CD14-positive monocyte (primary cell): ENCODE data around the gene CACNA1S. TPM values are rescaled to one million over a fixed set of nuclear protein-coding genes. Genes with fewer than 3 reads are reported as not detected.

Experiments used
- DNase-seq, 3 donors: peaks; one replicate each; pipeline ENCODE4 v3.0.0-alpha.2; 2011 to 2022
- H2AFZ ChIP-seq: 2 replicates; pipeline ENCODE4 v1.6.0; 2012; ENCODE audit warnings: mild to moderate bottlenecking, low read depth, low read length, inconsistent platforms; ENCODE audit not compliant: insufficient read depth, poor library complexity, severe bottlenecking
- H3K27ac ChIP-seq, 2 donors: 1 replicate in 1 of 2; 2 replicates in 1 of 2; pipeline ENCODE4 v1.5.1; 2012 to 2013; ENCODE audit warnings: low read length in 2 of 2, control low read depth in 1 of 2, inconsistent platforms in 1 of 2, low read depth in 1 of 2, mild to moderate bottlenecking in 1 of 2
- H3K27me3 ChIP-seq, 2 donors: one replicate each; pipeline versions ENCODE4 v1.6.0 to v1.6.1; 2011 to 2013; ENCODE audit warnings: low read length in 2 of 2; ENCODE audit not compliant: control insufficient read depth in 2 of 2, insufficient read depth in 2 of 2
- H3K36me3 ChIP-seq, 2 donors: replicated peaks in 1 of 2; 1 replicate in 1 of 2; 2 replicates in 1 of 2; pipeline versions ENCODE4 v1.5.1 to v1.6.1; 2012 to 2013; ENCODE audit warnings: low read length in 2 of 2, control low read depth in 1 of 2, inconsistent platforms in 1 of 2, mild to moderate bottlenecking in 1 of 2; ENCODE audit not compliant: insufficient read depth in 2 of 2, control insufficient read depth in 1 of 2
- H3K4me1 ChIP-seq, 2 donors: 1 replicate in 1 of 2; 2 replicates in 1 of 2; pipeline versions ENCODE4 v1.5.1 to v1.6.1; 2012 to 2013; ENCODE audit warnings: low read length in 2 of 2, control low read depth in 1 of 2, inconsistent platforms in 1 of 2, mild to moderate bottlenecking in 1 of 2, moderate library complexity in 1 of 2; ENCODE audit not compliant: insufficient read depth in 2 of 2, control insufficient read depth in 1 of 2
- H3K4me2 ChIP-seq: replicated peaks from 2 replicates; pipeline ENCODE3; 2012; ENCODE audit warnings: low read length, moderate library complexity, mild to moderate bottlenecking; ENCODE audit not compliant: poor library complexity, severe bottlenecking; ENCODE audit errors: extremely low read depth
- H3K4me3 ChIP-seq, 3 experiments: fragments of 200-600 bp in 1 of 3; sonication (generic) in 1 of 3; replicated peaks in 1 of 3; 1 replicate in 2 of 3; 2 replicates in 1 of 3; pipeline ENCODE4 v1.5.1; 2011 to 2013; ENCODE audit warnings: low read length in 3 of 3, mild to moderate bottlenecking in 3 of 3, control low read depth in 2 of 3, low read depth in 2 of 3, inconsistent platforms in 1 of 3, moderate library complexity in 1 of 3
- H3K79me2 ChIP-seq: 2 replicates; pipeline ENCODE4 v1.6.0; 2012; ENCODE audit warnings: mild to moderate bottlenecking, control low read depth, inconsistent platforms, low read length, moderate library complexity; ENCODE audit not compliant: insufficient read depth
- H3K9ac ChIP-seq: 2 replicates; pipeline ENCODE4 v1.6.0; 2017; ENCODE audit warnings: low read length, mild to moderate bottlenecking; ENCODE audit not compliant: insufficient read depth, poor library complexity, severe bottlenecking
- H3K9me3 ChIP-seq, 2 donors: replicated peaks in 1 of 2; 1 replicate in 1 of 2; 2 replicates in 1 of 2; pipeline versions ENCODE4 v1.5.1 to v1.6.1; 2012 to 2013; ENCODE audit warnings: low read length in 2 of 2, control low read depth in 1 of 2; ENCODE audit not compliant: control insufficient read depth in 1 of 2, insufficient read depth in 1 of 2
- H4K20me1 ChIP-seq: 2 replicates; pipeline ENCODE4 v1.6.0; 2012; ENCODE audit warnings: mild to moderate bottlenecking, low read length, control low read depth, moderate library complexity; ENCODE audit not compliant: insufficient read depth
- H3K27ac Mint-ChIP-seq, 7 donors: one replicate each; pipeline ENCODE4 v1.8.0; 2020; ENCODE audit warnings: mild to moderate bottlenecking in 7 of 7, mixed read lengths in 7 of 7, moderate library complexity in 6 of 7, inconsistent platforms in 2 of 7
- H3K27me3 Mint-ChIP-seq, 3 donors: one replicate each; pipeline ENCODE4 v1.8.0; 2021 to 2022; ENCODE audit warnings: low read depth in 3 of 3, mild to moderate bottlenecking in 3 of 3, mixed read lengths in 3 of 3, moderate library complexity in 3 of 3, inconsistent platforms in 1 of 3
- H3K36me3 Mint-ChIP-seq, 2 donors: one replicate each; pipeline ENCODE4 v1.8.0; 2020; ENCODE audit warnings: mixed read lengths in 2 of 2, inconsistent platforms in 1 of 2, mild to moderate bottlenecking in 1 of 2
- H3K4me1 Mint-ChIP-seq: one replicate; pipeline ENCODE4 v1.8.0; 2020; ENCODE audit warnings: mild to moderate bottlenecking, mixed read lengths
- H3K4me3 Mint-ChIP-seq, 2 donors: one replicate each; pipeline ENCODE4 v1.8.0; 2020; ENCODE audit warnings: mild to moderate bottlenecking in 2 of 2, mixed read lengths in 2 of 2, moderate library complexity in 1 of 2
- H3K9me3 Mint-ChIP-seq, 7 donors: one replicate each; pipeline ENCODE4 v1.8.0; 2020 to 2022; ENCODE audit warnings: mixed read lengths in 7 of 7, mild to moderate bottlenecking in 6 of 7, moderate library complexity in 6 of 7, inconsistent platforms in 2 of 7
- WGBS: methylation state at CpG from one replicate; pipeline ENCODE4 v1.1.5; 2013; ENCODE audit warnings: missing lambda C conversion rate; ENCODE audit not compliant: insufficient coverage; 5-methylcytosine and 5-hydroxymethylcytosine counted together
- intact Hi-C, 2 donors: fragments of 100-400 bp; cut with micrococcal nuclease; formaldehyde crosslinking; loops; one replicate each; pipeline versions ENCODE4 v1.15.0 to v1.15.1; 2023
- polyA plus RNA-seq, 3 donors: library from polyadenylated mRNA; depleted of rRNA in 1 of 3; unstranded in 2 of 3; stranded (reverse) in 1 of 3; fragments of 300-500 nt in 2 of 3; fragments of >200 nt in 1 of 3; fragmentation: Illumina TruSeq in 2 of 3; gene quantifications; 1 replicate in 2 of 3; 2 replicates in 1 of 3; pipeline ENCODE4 v1.2.3, GENCODE V29; 2012 to 2021
- TF ChIP-seq, protein P1 (sequence below): fragments of 200-600 bp; IDR thresholded peaks from one replicate; pipeline ENCODE4 v1.8.0; 2022; ENCODE audit warnings: antibody characterized with exemption, mild to moderate bottlenecking

Gene CACNA1S
- polyA plus RNA-seq, 3 donors, result not detected

DNA sequence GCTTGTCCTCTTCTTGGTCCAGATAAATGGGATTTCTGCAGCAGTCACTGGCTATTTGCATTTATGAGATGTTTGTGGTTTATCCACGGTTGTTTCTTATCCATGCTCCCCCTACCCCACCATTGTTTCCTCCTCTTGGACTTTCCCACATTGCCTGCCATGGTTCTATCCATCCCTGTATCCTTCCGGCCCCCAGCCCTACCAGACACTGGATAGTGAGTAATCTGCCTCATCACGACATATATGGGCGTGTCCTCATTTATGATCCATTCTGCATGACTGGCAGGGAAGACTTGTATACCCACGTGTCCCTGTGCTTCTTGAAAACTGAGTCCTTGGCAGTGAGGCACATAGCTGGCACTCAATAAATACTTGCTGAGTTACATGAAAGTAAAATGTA lies 40.1 kb downstream of the CACNA1S start:
- WGBS, result no CpG with 5 or more reads among the region's 5 CpGs
- Histone ChIP-seq H3K27me3 (no peaks in the 10 kb centered on the region), H3K4me1 (no peaks in the 10 kb centered on the region), H3K27ac (no peak overlapping the region), H3K9ac (no peak overlapping the region), H3K9me3 (no peaks in the 10 kb centered on the region), H2AFZ (no peak overlapping the region), H4K20me1 (no peaks in the 10 kb centered on the region), H3K4me2 (no peak overlapping the region), H3K36me3 (no peaks in the 10 kb centered on the region), H3K4me3 (no peak overlapping the region), H3K79me2 (no peaks in the 10 kb centered on the region)
- TF ChIP-seq, protein P1, sequence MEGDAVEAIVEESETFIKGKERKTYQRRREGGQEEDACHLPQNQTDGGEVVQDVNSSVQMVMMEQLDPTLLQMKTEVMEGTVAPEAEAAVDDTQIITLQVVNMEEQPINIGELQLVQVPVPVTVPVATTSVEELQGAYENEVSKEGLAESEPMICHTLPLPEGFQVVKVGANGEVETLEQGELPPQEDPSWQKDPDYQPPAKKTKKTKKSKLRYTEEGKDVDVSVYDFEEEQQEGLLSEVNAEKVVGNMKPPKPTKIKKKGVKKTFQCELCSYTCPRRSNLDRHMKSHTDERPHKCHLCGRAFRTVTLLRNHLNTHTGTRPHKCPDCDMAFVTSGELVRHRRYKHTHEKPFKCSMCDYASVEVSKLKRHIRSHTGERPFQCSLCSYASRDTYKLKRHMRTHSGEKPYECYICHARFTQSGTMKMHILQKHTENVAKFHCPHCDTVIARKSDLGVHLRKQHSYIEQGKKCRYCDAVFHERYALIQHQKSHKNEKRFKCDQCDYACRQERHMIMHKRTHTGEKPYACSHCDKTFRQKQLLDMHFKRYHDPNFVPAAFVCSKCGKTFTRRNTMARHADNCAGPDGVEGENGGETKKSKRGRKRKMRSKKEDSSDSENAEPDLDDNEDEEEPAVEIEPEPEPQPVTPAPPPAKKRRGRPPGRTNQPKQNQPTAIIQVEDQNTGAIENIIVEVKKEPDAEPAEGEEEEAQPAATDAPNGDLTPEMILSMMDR, result no peak
- no peak overlapping the region for H3K27ac Mint-ChIP-seq
- peaks cover 0 to 3% (median 0%) of the 10 kb centered on the region in 7 donors for H3K9me3 Mint-ChIP-seq
- no peak for DNase-seq
- no peaks in the 10 kb centered on the region for H3K4me1 Mint-ChIP-seq
- intact Hi-C loops, result no loop called here
- no peak overlapping the region for H3K4me3 Mint-ChIP-seq
- H3K36me3 Mint-ChIP-seq, result no peaks in the 10 kb centered on the region
- peaks cover 1 to 7% (median 4%) of the 10 kb centered on the region in 3 donors for H3K27me3 Mint-ChIP-seq

DNA sequence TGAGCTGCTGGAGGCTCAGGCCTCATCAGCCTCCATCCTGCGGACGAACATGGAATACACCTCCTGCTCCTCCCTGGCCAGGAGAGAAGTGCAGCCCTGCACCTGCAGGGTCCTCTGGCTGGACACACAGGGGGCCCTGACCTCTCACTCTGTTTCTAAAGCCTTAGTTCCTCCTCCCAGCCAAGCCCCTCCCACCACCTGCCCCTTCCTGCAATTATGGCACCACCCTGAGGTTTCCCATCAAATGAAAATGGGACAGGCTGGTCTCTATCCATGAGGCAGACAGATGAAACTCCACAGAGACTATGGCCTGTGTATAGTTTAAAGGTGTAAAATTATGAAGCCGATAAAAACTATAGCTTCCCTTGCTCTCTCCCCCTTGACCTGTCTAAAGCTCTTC lies 42.6 kb downstream of the CACNA1S start:
- H3K9me3 ChIP-seq, result no peaks in the 10 kb centered on the region
- no peaks in the 10 kb centered on the region for H3K36me3 Mint-ChIP-seq
- DNase-seq, result no peak
- no peaks in the 10 kb centered on the region for H3K4me1 Mint-ChIP-seq
- H3K9me3 Mint-ChIP-seq, result peaks cover 0 to 3% (median 0%) of the 10 kb centered on the region in 7 donors
- H3K36me3 ChIP-seq, result no peaks in the 10 kb centered on the region
- no peak overlapping the region for H3K4me3 ChIP-seq
- 92% methylated on average over 2 of the region's 3 CpGs for WGBS
- no peak overlapping the region for H3K27ac ChIP-seq
- no peak overlapping the region for H3K4me2 ChIP-seq
- H3K27me3 ChIP-seq, result no peaks in the 10 kb centered on the region
- peaks cover 0 to 3% (median 2%) of the 10 kb centered on the region in 3 donors for H3K27me3 Mint-ChIP-seq
- H3K79me2 ChIP-seq, result no peaks in the 10 kb centered on the region
- H3K4me3 Mint-ChIP-seq, result no peak overlapping the region
- no peak overlapping the region for H3K9ac ChIP-seq
- H3K27ac Mint-ChIP-seq, result no peak overlapping the region
- no peak overlapping the region for H2AFZ ChIP-seq
- no peaks in the 10 kb centered on the region for H4K20me1 ChIP-seq
- TF ChIP-seq, protein P1, result no peak
- intact Hi-C loops, result no loop called here
- no peaks in the 10 kb centered on the region for H3K4me1 ChIP-seq
